ENCODE data around the gene GABRR3.

The GABRR3 gene

GRCh38 chr3:97975466-97975865 is 59.6 kb downstream of the GABRR3 start (continued):
- TF ChIP-seq ZFHX2 (tag by site-specific recombination; conservative IDR thresholded peaks at IDR 0.05) (no peak), ZNF664 (tag by site-specific recombination; IDR thresholded peaks at IDR 0.05) (no peak), ZNF155 (tag by site-specific recombination; IDR thresholded peaks at IDR 0.05) (no peak), ZNF433 (tag by site-specific recombination; IDR thresholded peaks at IDR 0.05; ENCODE audit: low read depth) (no peak), ZNF843 (tag by site-specific recombination; IDR thresholded peaks at IDR 0.05) (no peak), REST (tag by site-specific recombination; IDR thresholded peaks at IDR 0.05) (no peak), ZNF416 (tag by site-specific recombination; IDR thresholded peaks at IDR 0.05) (no peak)
- TF ChIP-seq, protein P1, sequence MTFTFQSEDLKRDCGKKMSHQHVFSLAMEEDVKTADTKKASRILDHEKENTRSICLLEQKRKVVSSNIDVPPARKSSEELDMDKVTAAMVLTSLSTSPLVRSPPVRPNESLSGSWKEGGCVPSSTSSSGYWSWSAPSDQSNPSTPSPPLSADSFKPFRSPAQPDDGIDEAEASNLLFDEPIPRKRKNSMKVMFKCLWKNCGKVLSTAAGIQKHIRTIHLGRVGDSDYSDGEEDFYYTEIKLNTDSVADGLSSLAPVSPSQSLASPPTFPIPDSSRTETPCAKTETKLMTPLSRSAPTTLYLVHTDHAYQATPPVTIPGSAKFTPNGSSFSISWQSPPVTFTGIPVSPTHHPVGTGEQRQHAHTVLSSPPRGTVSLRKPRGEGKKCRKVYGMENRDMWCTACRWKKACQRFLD (tag by site-specific recombination; IDR thresholded peaks at IDR 0.05): no peak

- ChIA-PET POLR2A (no interaction called here), CTCF (interaction anchor here (0.6 kb wide), 1 partner anchor 136 kb away, joined by 3 read pairs; no protein-coding TSS in a partner anchor)
- TF ChIP-seq ZNF426 (tag by site-specific recombination; IDR thresholded peaks at IDR 0.05) (no peak), ZNF48 (tag by site-specific recombination; IDR thresholded peaks at IDR 0.05) (no peak), ZBTB6 (tag by site-specific recombination; IDR thresholded peaks at IDR 0.05) (no peak), ZNF837 (tag by site-specific recombination; IDR thresholded peaks at IDR 0.05) (no peak), SCRT1 (tag by site-specific recombination; IDR thresholded peaks at IDR 0.05; ENCODE audit: borderline replicate concordance) (no peak), ZBTB1 (tag by site-specific recombination; IDR thresholded peaks at IDR 0.05) (no peak), RBAK (tag by site-specific recombination; IDR thresholded peaks at IDR 0.05) (no peak)
- TF ChIP-seq, protein P2, sequence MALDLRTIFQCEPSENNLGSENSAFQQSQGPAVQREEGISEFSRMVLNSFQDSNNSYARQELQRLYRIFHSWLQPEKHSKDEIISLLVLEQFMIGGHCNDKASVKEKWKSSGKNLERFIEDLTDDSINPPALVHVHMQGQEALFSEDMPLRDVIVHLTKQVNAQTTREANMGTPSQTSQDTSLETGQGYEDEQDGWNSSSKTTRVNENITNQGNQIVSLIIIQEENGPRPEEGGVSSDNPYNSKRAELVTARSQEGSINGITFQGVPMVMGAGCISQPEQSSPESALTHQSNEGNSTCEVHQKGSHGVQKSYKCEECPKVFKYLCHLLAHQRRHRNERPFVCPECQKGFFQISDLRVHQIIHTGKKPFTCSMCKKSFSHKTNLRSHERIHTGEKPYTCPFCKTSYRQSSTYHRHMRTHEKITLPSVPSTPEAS (tag by site-specific recombination; IDR thresholded peaks at IDR 0.05): no peak
- Histone ChIP-seq H3K27ac (ENCODE audit: extremely low read depth, low read depth, low read length) (no peak overlapping the region), H3K36me3 (ENCODE audit: control insufficient read depth in 2 of 2, insufficient read depth in 1 of 2, low read length in 2 of 2) (no peaks in the 10 kb centered on the region), H3K4me3 (ENCODE audit: low read depth, low read length) (no peak overlapping the region), H3K4me1 (ENCODE audit: control insufficient read depth, insufficient read depth, low read length) (no peaks in the 10 kb centered on the region), H3K9me3 (ENCODE audit: control insufficient read depth, insufficient read depth, low read depth, low read length) (no peaks in the 10 kb centered on the region)
Measured at GRCh38 chr3:97974996-97975395, 60.1 kb downstream of the GABRR3 start.

DNA sequence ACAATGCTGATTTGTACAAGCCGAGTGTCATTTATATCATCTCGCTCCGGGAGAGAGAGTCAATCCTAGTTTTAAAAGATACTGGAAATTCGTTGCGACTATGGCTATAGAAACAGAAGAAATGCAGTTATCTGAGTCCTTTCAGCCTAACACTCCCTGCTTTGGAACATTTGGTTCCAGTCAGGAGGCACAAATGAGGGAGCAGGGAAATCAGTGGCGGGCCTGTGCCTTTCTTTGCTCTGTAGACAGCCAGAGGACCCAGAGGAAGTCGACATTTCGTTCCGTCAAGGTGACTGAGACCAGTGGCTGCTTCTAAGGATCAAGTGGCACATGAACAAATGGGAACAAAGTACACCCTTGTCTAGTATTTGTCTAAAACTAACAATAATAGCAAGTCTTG is 62.1 kb downstream of the GABRR3 start:
- no peak overlapping the region for H3K4me3 ChIP-seq (ENCODE audit: low read depth, low read length)
- CTCF ChIA-PET: no interaction called here
- TF ChIP-seq ZNF660 (tag by site-specific recombination; IDR thresholded peaks at IDR 0.05) (no peak), HOXD13 (CRISPR knock-in tag; IDR thresholded peaks at IDR 0.05; ENCODE audit: borderline replicate concordance) (no peak), FEZF1 (tag by site-specific recombination; IDR thresholded peaks at IDR 0.05) (no peak), ZNF558 (tag by site-specific recombination; IDR thresholded peaks at IDR 0.05) (no peak), ZNF645 (tag by site-specific recombination; IDR thresholded peaks at IDR 0.05) (no peak), ZNF146 (tag by site-specific recombination; IDR thresholded peaks at IDR 0.05) (no peak), ZNF530 (tag by site-specific recombination; IDR thresholded peaks at IDR 0.05; ENCODE audit: low read depth) (no peak), ZNF585B (tag by site-specific recombination; IDR thresholded peaks at IDR 0.05) (no peak)
- TF ChIP-seq, protein P3, sequence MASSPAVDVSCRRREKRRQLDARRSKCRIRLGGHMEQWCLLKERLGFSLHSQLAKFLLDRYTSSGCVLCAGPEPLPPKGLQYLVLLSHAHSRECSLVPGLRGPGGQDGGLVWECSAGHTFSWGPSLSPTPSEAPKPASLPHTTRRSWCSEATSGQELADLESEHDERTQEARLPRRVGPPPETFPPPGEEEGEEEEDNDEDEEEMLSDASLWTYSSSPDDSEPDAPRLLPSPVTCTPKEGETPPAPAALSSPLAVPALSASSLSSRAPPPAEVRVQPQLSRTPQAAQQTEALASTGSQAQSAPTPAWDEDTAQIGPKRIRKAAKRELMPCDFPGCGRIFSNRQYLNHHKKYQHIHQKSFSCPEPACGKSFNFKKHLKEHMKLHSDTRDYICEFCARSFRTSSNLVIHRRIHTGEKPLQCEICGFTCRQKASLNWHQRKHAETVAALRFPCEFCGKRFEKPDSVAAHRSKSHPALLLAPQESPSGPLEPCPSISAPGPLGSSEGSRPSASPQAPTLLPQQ (tag by site-specific recombination; IDR thresholded peaks at IDR 0.05): no peak

More for the DNA sequence above, 62.1 kb downstream of the GABRR3 start:
- Histone ChIP-seq H3K36me3 (ENCODE audit: control insufficient read depth in 2 of 2, insufficient read depth in 1 of 2, low read length in 2 of 2) (no peaks in the 10 kb centered on the region), H3K9me3 (ENCODE audit: control insufficient read depth, insufficient read depth, low read depth, low read length) (no peaks in the 10 kb centered on the region), H3K4me1 (ENCODE audit: control insufficient read depth, insufficient read depth, low read length) (no peaks in the 10 kb centered on the region; the same call in 1 of the 2 replicates), H3K27ac (ENCODE audit: extremely low read depth, low read depth, low read length) (no peak overlapping the region)
- POLR2A ChIA-PET: no interaction called here

Data from HEK293 (cell line).